ENCODE measurements around the gene ZNF687.

Gene ZNF687

GRCh38 chr1:151314137-151314875 is 32.2 kb downstream of the ZNF687 start:
- no peak for DNase-seq

GRCh38 chr1:151315565-151316235 is 33.6 kb downstream of the ZNF687 start:
- DNase-seq = no peak

- DNase-seq = no peak
These were observed 36.9 kb downstream of the ZNF687 start for GRCh38 chr1:151318975-151319374.

GRCh38 chr1:151324390-151324930 is 42.4 kb downstream of the ZNF687 start:
- DNase-seq = no peak

- no peak for DNase-seq
These were observed 43.1 kb downstream of the ZNF687 start for GRCh38 chr1:151325231-151325630.

GRCh38 chr1:151325646-151326429 is 43.7 kb downstream of the ZNF687 start:
- DNase-seq = no peak

GRCh38 chr1:151326619-151327222 is 44.6 kb downstream of the ZNF687 start:
- peak; percentile 65 to 71 for DNase-seq

DNA sequence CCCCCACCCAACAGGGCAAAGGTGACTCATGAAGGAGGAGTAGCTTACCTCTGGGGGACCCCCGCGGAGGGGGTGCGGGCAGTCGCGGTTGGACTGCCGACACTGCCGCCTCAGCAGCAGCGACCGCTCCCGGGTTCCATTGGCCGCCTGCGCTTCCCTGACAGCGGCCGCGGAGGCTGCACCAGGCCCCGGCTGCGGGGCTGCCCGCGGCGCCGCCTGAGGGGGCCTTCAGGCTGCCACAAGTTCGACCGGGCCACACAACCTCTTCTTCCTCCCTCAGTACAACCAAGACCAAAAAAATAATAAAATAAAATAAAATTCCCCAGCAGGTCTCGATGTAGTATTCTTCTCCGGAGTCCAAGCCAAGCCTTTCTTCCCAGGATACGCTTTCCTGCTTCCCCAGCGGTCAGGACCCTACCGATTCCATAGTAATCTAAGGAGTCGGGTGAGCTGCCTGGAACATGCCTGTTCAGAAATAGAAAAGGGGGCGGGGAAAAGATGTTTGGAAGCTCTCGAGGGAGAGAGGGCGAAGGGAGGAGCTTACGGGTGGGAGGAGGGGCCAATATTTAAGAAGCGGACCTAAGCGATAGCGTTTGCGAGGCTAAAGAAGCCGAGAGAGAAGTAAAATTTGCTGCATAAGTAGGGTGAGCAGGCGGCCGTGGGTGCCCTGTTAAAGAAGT is 45.3 kb downstream of the ZNF687 start, which contains the start of gene PI4KB:
PI4KB (minus strand) TSS at position 194 of the 680 bp plus-strand sequence. CDS start 10,935 bp downstream, outside the sequence.
- DNase-seq = peak; percentile 86 to 90

GRCh38 chr1:151327903-151328674 is 46.0 kb downstream of the ZNF687 start:
- no peak for DNase-seq

DNA sequence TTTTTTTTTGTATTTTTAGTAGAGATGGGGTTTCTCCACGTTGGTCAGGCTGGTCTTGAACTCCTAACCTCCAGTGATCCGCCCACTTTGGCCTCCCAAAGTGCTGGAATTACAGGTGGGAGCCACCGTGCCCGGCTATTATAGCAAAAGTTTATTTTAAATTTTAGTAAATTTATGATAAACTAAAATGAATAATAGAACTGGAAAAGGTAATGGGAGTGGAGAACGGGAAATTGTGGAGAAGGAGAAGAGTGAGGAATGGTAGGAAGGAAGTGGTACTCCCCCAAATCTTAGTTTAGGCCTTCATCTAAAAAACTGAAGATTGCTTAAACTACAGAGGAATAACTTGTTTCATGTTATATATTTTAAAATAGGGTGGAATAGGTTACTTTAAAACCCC is 52.7 kb downstream of the ZNF687 start:
- DNase-seq = no peak

DNA sequence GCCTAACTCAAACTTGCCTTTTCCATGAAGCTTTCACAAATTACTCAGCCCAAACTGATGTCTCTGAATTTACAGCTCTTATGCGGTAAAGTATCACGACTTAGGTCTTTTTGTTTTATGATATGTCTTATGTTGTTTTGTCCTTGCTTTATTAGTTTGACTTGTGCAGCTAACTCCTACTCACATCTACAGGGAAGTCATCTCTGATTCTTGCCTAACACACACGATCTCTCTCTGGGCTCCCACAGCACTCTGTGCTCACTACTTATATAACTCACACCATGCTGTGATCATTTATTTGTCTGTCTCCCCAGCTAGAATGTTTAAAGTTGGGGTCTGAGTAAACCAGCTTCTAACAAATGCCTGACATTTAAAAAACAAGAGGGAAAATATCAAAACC is 54.5 kb downstream of the ZNF687 start:
- no peak for DNase-seq

GRCh38 chr1:151340870-151341754 is 59.0 kb downstream of the ZNF687 start:
- DNase-seq = peak; percentile 24 to 54

Measured in stimulated activated CD4-positive, alpha-beta T cell treated with anti-CD3 and anti-CD28 coated beads, Interleukin-2, amount 100 ng/mL, for 24 hours (primary cell).